ENCODE measurements around the gene FOXP1. TPM values are rescaled to one million over a fixed set of nuclear protein-coding genes. Genes with fewer than 3 reads are reported as not detected.

FOXP1 gene
- total and polyA plus RNA-seq, 2 experiments from 2014 or later = 37.4 to 59.9 TPM

DNA sequence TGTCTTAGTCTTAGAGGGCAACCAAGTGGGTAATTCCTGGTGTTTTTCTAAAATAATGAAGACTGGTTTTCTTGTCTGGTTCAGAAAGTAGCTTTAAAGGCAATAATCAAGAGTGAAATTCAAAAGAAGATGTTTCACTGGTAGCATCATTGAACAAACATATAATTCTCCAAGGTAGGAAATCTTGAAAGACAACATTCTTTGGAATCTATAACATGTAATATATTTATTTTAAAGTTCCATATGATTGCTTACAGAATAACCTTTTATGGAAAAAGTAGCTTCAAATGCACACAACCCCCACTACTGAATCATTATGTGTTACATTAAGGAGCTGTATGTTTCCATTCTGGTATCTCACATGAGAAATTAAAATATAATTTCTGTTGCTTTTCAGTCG lies 13.8 kb upstream of the FOXP1 start:
- 78 to 80% methylated on average over 1 of the region's 1 CpG for WGBS, 2 experiments (ENCODE audit: low coverage in 1 of 2, low lambda C conversion rate in 2 of 2, missing lambda C conversion rate in 2 of 2)
- in situ Hi-C loops (cut with MboI) = loop anchor here (25.0 kb wide), 2 partner anchors 485 to 885 kb away; no protein-coding TSS in a partner anchor

GRCh38 chr3:71593106-71593505 lies 9.6 kb upstream of the FOXP1 start:
- H3K36me3 ChIP-seq (ENCODE audit: low read depth) = no peaks in the 10 kb centered on the region
- WGBS, 2 experiments (ENCODE audit: low coverage in 1 of 2, low lambda C conversion rate in 2 of 2, missing lambda C conversion rate in 2 of 2) = 98 to 100% methylated on average over 3 of the region's 3 CpGs
- H3K79me2 ChIP-seq (ENCODE audit: insufficient read depth) = no peaks in the 10 kb centered on the region
- H3K9me2 ChIP-seq (ENCODE audit: insufficient read depth) = no peaks in the 10 kb centered on the region
- no peak overlapping the region for H3K4me3 ChIP-seq
- no peak overlapping the region for H3K4me2 ChIP-seq (ENCODE audit: unreplicated experiment)
- H3K9me3 ChIP-seq (ENCODE audit: low read depth) = no peaks in the 10 kb centered on the region
- no peaks in the 10 kb centered on the region for H3K27me3 ChIP-seq (replicated peaks; ENCODE audit: insufficient read depth)
- H3K27ac ChIP-seq = no peak overlapping the region
- no peak overlapping the region for H3K9ac ChIP-seq
- H3K4me1 ChIP-seq (ENCODE audit: insufficient read depth) = 0 out of 2 replicates have a peak, but pooled peaks cover 5% of the 10 kb centered on the region
- peaks cover 1% of the 10 kb centered on the region; the same call in 1 of the 2 replicates for H3F3A ChIP-seq (ENCODE audit: insufficient read depth)
- H2AFZ ChIP-seq = no peak overlapping the region
- DNase-seq = no peak
- in situ Hi-C loops (cut with MboI) = loop anchor here (25.0 kb wide), 2 partner anchors 481 to 881 kb away; no protein-coding TSS in a partner anchor
- H4K20me1 ChIP-seq (ENCODE audit: insufficient read depth) = no peaks in the 10 kb centered on the region
- TF ChIP-seq EZH2 (IDR thresholded peaks at IDR 0.05; ENCODE audit: insufficient read depth, poor library complexity, severe bottlenecking) = no peak
- TF ChIP-seq EZH2phosphoT487 (IDR thresholded peaks at IDR 0.05; ENCODE audit: insufficient read depth, low read depth) = no peak

More for the DNA sequence above, 13.8 kb upstream of the FOXP1 start:
- no peak for DNase-seq
- Histone ChIP-seq H4K20me1 (ENCODE audit: insufficient read depth) (no peaks in the 10 kb centered on the region), H3K4me1 (ENCODE audit: insufficient read depth) (peaks cover 34% of the 10 kb centered on the region), H3K27ac (no peak overlapping the region), H3K36me3 (ENCODE audit: low read depth) (no peaks in the 10 kb centered on the region), H3K9me2 (ENCODE audit: insufficient read depth) (no peaks in the 10 kb centered on the region), H3K9me3 (ENCODE audit: low read depth) (no peaks in the 10 kb centered on the region), H2AFZ (no peak overlapping the region), H3K4me2 (ENCODE audit: unreplicated experiment) (no peak overlapping the region), H3K9ac (no peak overlapping the region), H3K79me2 (ENCODE audit: insufficient read depth) (no peaks in the 10 kb centered on the region), H3K4me3 (no peak overlapping the region), H3K27me3 (replicated peaks; ENCODE audit: insufficient read depth) (no peaks in the 10 kb centered on the region), H3F3A (ENCODE audit: insufficient read depth) (peaks cover 38% of the 10 kb centered on the region)
- TF ChIP-seq EZH2 (IDR thresholded peaks at IDR 0.05; ENCODE audit: insufficient read depth, poor library complexity, severe bottlenecking) (no peak), EZH2phosphoT487 (IDR thresholded peaks at IDR 0.05; ENCODE audit: insufficient read depth, low read depth) (no peak)

- WGBS, 2 experiments (ENCODE audit: low coverage in 1 of 2, low lambda C conversion rate in 2 of 2, missing lambda C conversion rate in 2 of 2) = 97 to 100% methylated on average over 2 of the region's 2 CpGs
Observed at GRCh38 chr3:71591101-71591500, 7.6 kb upstream of the FOXP1 start.

DNA sequence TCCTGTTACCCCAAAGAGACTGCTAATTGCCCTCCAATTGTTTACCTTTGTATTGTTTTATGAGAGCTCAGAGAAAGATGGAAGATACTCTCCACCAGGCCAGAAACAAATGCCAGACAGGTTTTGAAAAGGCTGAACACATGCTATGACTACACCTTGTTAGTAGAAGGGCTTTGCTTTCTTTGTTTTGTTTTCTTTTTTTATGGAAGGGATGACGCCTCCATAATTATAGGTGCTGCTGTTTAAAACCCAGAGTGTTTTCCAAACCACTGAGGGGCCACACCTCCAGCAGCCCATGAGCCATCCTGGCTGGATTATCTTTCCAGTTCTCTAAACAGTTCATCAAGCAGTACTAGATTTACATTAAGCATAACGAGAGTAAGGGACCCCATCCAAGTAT lies 5.6 kb upstream of the FOXP1 start:
- H3K4me1 ChIP-seq (ENCODE audit: insufficient read depth) = peaks cover 31% of the 10 kb centered on the region
- TF ChIP-seq EZH2phosphoT487 (IDR thresholded peaks at IDR 0.05; ENCODE audit: insufficient read depth, low read depth) (no peak), EZH2 (IDR thresholded peaks at IDR 0.05; ENCODE audit: insufficient read depth, poor library complexity, severe bottlenecking) (no peak)
- H3K9ac ChIP-seq = no peak overlapping the region
- peaks cover 17% of the 10 kb centered on the region for H3K79me2 ChIP-seq (ENCODE audit: insufficient read depth)
- H3K4me2 ChIP-seq (ENCODE audit: unreplicated experiment) = no peak overlapping the region
- H3K27ac ChIP-seq = no peak overlapping the region
- no peaks in the 10 kb centered on the region for H4K20me1 ChIP-seq (ENCODE audit: insufficient read depth)
- no peaks in the 10 kb centered on the region for H3K9me3 ChIP-seq (ENCODE audit: low read depth)
- no peaks in the 10 kb centered on the region for H3K9me2 ChIP-seq (ENCODE audit: insufficient read depth)
- H3F3A ChIP-seq (ENCODE audit: insufficient read depth) = peaks cover 31% of the 10 kb centered on the region
- no peaks in the 10 kb centered on the region for H3K36me3 ChIP-seq (ENCODE audit: low read depth)
- WGBS, 2 experiments (ENCODE audit: low coverage in 1 of 2, low lambda C conversion rate in 2 of 2, missing lambda C conversion rate in 2 of 2) = 88 to 89% methylated on average over 2 of the region's 2 CpGs
- H3K4me3 ChIP-seq = no peak overlapping the region
- H3K27me3 ChIP-seq (replicated peaks; ENCODE audit: insufficient read depth) = no peaks in the 10 kb centered on the region
- H2AFZ ChIP-seq = no peak overlapping the region
- in situ Hi-C loops (cut with MboI) = loop anchor here (25.0 kb wide), 2 partner anchors 477 to 877 kb away; no protein-coding TSS in a partner anchor
- DNase-seq = no peak

More at GRCh38 chr3:71591101-71591500, 7.6 kb upstream of the FOXP1 start:
- DNase-seq = no peak
- no peaks in the 10 kb centered on the region for H3K36me3 ChIP-seq (ENCODE audit: low read depth)
- H3K4me1 ChIP-seq (ENCODE audit: insufficient read depth) = peaks cover 16% of the 10 kb centered on the region
- no peaks in the 10 kb centered on the region for H3K9me3 ChIP-seq (ENCODE audit: low read depth)
- H3K27me3 ChIP-seq (replicated peaks; ENCODE audit: insufficient read depth) = no peaks in the 10 kb centered on the region
- peaks cover 15% of the 10 kb centered on the region; the same call in 1 of the 2 replicates for H3F3A ChIP-seq (ENCODE audit: insufficient read depth)
- H3K4me2 ChIP-seq (ENCODE audit: unreplicated experiment) = no peak overlapping the region
- in situ Hi-C loops (cut with MboI) = loop anchor here (25.0 kb wide), 2 partner anchors 479 to 879 kb away; no protein-coding TSS in a partner anchor
- H2AFZ ChIP-seq = no peak overlapping the region
- H3K4me3 ChIP-seq = no peak overlapping the region
- no peak overlapping the region for H3K9ac ChIP-seq
- no peak overlapping the region for H3K27ac ChIP-seq
- H3K79me2 ChIP-seq (ENCODE audit: insufficient read depth) = no peaks in the 10 kb centered on the region; the same call in 1 of the 2 replicates
- H3K9me2 ChIP-seq (ENCODE audit: insufficient read depth) = no peaks in the 10 kb centered on the region
- TF ChIP-seq EZH2phosphoT487 (IDR thresholded peaks at IDR 0.05; ENCODE audit: insufficient read depth, low read depth) = no peak
- TF ChIP-seq EZH2 (IDR thresholded peaks at IDR 0.05; ENCODE audit: insufficient read depth, poor library complexity, severe bottlenecking) = no peak
- H4K20me1 ChIP-seq (ENCODE audit: insufficient read depth) = no peaks in the 10 kb centered on the region
